ENCODE data around the gene NAA15. TPM values are rescaled to one million over a fixed set of nuclear protein-coding genes. Genes with fewer than 3 reads are reported as not detected.

The NAA15 gene
- total RNA-seq, 6 experiments from 2014 or later: 63.0 to 72.0 (median 69.6) TPM

DNA sequence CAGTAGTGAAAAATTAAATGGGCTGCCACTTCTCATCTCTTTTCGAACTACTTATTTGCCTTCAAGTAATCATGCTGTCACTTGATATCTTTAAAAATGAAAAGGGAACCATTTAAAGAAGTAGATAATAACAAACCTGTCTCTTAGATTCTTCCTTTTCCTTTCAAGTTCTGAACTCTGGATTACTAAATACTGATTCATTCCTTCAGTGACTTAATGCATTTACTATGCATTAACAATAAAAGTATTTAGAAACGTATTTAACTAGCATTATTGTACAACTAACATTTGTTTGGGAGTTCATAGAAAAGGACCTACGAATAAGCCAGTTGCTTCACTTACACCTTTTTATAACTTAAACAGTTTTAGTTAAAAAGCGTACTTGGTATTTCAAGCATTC, 91.5 kb downstream of the NAA15 start:
- Mint-ChIP-seq H3K36me3 (ENCODE audit: low read depth) (peaks cover 32% of the 10 kb centered on the region), H3K27me3 (ENCODE audit: insufficient read depth) (no peaks in the 10 kb centered on the region), H3K4me3 (0 out of 2 replicates have a peak overlapping the region, but pooled peaks have one; percentile 23), H3K27ac (peak overlapping the region; percentile 76), H3K9me3 (no peaks in the 10 kb centered on the region), H3K4me1 (ENCODE audit: low read depth) (peaks cover 31% of the 10 kb centered on the region)
- TF ChIP-seq CTCF (IDR thresholded peaks at IDR 0.05): no peak
- no peak for DNase-seq

DNA sequence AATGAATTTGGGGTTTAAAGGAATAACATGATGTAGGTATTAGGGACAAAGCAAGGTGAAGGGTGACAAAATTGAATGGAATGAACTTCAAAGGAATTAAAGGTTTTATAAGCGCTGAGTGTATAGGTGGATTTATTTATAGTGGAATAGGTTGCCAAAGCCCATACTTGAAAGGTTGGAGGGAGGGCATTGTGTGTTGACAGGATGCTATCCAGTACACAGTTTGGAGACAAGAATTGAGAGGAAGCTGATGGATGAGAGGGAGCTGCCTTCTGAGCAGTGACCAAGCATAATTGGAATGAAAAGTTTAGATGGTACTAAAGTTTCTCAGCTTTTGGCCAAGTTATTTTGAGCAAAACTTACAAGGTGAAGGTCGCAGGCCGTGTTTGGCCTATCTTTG, 100.1 kb downstream of the NAA15 start:
- Mint-ChIP-seq H3K27me3 (ENCODE audit: insufficient read depth) (no peaks in the 10 kb centered on the region; the same call in none of the 2 replicates), H3K36me3 (ENCODE audit: low read depth) (peaks cover 29% of the 10 kb centered on the region), H3K27ac (peak overlapping the region; percentile 6; the same call in 1 of the 2 replicates), H3K9me3 (no peaks in the 10 kb centered on the region), H3K4me1 (ENCODE audit: low read depth) (peaks cover 17% of the 10 kb centered on the region), H3K4me3 (no peak overlapping the region)
- no peak for DNase-seq
- no peak for TF ChIP-seq CTCF (IDR thresholded peaks at IDR 0.05)

DNA sequence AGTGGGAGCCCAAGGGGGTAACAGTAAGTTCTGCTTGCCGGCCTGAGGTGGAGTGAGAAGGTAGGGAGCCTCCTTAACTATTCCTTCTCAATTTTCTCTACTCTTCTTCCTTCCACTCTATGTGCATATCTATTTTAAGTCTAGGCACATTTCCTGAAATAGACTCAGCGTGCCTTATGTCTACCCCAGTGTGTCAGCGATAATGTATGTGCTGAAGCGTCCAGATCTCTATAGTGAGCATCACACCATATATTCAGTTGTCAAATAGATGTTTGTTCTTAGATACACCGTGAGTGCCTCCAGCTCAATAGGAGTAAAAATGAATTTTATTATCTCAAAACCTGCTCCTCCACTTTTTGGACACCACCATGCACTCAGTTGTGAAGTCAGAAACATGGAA, 101.1 kb downstream of the NAA15 start:
- Mint-ChIP-seq H3K36me3 (ENCODE audit: low read depth) (peaks cover 29% of the 10 kb centered on the region), H3K27me3 (ENCODE audit: insufficient read depth) (no peaks in the 10 kb centered on the region; the same call in none of the 2 replicates), H3K4me3 (no peak overlapping the region), H3K27ac (no peak overlapping the region), H3K9me3 (no peaks in the 10 kb centered on the region), H3K4me1 (ENCODE audit: low read depth) (peaks cover 17% of the 10 kb centered on the region)
- no peak for DNase-seq
- TF ChIP-seq CTCF (IDR thresholded peaks at IDR 0.05): no peak

GRCh38 chr4:139403462-139403861, 102.2 kb downstream of the NAA15 start:
- peaks cover 17% of the 10 kb centered on the region for H3K4me1 Mint-ChIP-seq (ENCODE audit: low read depth)
- no peak for DNase-seq
- peaks cover 27% of the 10 kb centered on the region for H3K36me3 Mint-ChIP-seq (ENCODE audit: low read depth)
- peak; percentile 21; the same call in 1 of the 2 replicates for TF ChIP-seq CTCF (IDR thresholded peaks at IDR 0.05)
- no peaks in the 10 kb centered on the region; the same call in none of the 2 replicates for H3K27me3 Mint-ChIP-seq (ENCODE audit: insufficient read depth)
- H3K4me3 Mint-ChIP-seq: no peak overlapping the region
- no peaks in the 10 kb centered on the region for H3K9me3 Mint-ChIP-seq
- no peak overlapping the region for H3K27ac Mint-ChIP-seq

DNA sequence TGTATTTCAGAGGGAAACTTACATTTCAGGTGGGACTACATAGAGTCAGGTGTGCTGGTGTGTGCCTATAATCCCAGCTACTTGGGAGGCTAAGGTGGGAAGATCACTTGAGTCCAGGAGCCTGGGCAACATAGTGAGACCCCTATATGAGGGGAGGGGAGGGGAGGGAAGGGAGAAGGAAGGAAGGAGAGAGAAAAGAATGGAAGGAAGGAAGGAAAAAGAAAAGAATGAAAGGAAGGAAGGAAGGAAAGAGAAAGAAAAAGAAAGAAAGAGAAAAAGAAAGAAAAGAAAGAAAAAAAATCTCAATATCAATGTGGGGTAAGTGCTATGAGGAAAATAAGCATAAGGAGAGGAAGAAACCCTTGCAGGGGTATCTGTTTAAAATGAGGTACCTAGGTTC, 109.0 kb downstream of the NAA15 start:
- H3K27me3 Mint-ChIP-seq (ENCODE audit: insufficient read depth): no peaks in the 10 kb centered on the region; the same call in 1 of the 2 replicates
- peaks cover 35% of the 10 kb centered on the region for H3K36me3 Mint-ChIP-seq (ENCODE audit: low read depth)
- no peak overlapping the region for H3K4me3 Mint-ChIP-seq
- H3K27ac Mint-ChIP-seq: no peak overlapping the region
- no peak for DNase-seq
- H3K9me3 Mint-ChIP-seq: peaks cover 16% of the 10 kb centered on the region
- no peaks in the 10 kb centered on the region for H3K4me1 Mint-ChIP-seq (ENCODE audit: low read depth)
- no peak for TF ChIP-seq CTCF (IDR thresholded peaks at IDR 0.05)
